OCI-M1 (cell line): ENCODE measurements around the gene GTF2H4.

Experiments
- DNase-seq: peaks from one replicate; lab custom pipeline; 2025; lab: John Stamatoyannopoulos, UW

GTF2H4 gene

DNA sequence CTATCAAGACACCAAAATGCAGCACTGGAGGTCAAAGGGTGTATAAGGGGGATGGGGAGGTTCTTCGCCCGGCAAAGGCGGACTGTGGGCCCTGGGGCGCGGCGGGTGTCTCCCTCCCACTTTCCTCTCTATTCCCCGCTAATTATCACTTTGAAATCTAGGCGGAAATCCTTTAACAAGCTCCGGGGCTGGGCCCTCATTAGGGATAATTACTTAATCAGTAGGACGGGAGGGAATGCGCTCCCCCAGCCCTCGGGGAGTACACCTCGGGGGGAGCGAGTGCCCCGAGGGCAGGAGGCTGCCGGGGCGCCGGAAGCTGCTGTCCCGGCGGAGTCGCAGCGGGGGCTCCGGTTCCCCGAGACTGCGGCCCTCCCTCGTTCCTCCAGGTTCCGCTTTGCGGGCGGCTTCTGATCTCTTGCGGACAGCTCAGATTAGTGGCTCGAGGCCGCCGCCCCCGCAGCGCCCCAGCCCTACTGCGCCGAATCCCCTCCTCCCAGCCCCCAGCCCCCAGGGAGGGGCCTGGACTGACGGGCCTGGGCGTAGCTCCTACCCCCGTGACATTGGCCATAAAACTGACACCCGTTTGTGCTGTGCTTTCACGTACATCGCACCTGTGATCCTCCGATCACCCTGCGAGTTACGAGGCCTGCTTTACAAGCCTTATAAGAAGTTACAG is 47.5 kb downstream of the GTF2H4 start:
- peak; percentile 83 for DNase-seq

DNA sequence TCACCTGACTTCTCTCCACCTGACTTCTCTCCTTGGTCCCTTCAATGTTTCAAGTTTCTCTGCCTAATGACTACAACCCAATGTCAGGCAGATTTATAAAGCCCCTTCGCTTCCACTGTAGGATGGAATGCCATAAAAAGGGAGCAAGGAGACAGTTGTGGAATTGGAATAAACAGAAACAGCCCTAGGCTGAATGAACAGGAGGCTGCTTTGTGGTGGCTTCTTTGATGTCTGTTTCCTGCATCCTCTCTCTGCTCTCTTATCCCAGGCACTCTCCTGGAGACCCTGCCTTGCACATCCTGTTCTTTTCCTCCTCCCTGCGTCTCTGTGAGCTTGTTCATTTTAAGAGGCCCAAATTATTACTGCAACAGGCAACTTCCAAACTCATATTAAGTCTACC is 49.7 kb downstream of the GTF2H4 start:
- no peak for DNase-seq

DNA sequence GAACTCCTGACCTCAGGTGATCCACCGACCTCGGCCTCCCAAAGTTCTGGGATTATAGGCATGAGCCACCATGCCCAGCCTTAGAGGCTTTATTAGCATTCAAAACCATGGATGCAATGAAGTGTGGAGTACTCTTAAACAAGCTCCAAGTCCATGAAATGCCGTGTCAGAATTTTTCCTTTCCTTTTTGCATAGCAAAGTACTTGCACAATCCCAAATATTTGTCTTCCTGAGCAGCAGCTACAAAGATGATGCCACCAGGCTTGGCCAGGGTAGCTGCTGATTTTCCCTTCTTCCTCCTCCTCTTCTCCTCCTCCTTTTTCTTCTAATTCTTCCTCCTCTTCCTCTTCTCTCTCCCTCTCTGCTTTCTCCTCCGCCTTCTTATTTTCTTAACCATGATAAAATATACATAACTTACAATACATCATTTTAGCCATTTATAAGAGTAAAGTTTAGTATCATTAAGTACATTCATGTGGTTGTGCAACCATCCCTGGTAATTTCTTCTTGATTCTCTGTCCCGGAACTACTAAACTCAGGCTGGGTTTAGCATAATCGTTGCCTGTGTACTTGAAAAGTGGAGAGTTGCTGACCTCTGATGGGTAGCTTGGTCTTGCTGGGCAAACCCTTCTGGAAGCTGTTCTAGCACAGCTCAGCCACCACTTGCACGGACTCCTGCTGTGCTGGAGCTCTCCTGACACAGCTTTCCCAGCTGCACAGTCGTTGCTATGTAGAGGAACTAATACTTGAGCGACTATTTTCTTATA is 53.1 kb downstream of the GTF2H4 start:
- no peak for DNase-seq

DNA sequence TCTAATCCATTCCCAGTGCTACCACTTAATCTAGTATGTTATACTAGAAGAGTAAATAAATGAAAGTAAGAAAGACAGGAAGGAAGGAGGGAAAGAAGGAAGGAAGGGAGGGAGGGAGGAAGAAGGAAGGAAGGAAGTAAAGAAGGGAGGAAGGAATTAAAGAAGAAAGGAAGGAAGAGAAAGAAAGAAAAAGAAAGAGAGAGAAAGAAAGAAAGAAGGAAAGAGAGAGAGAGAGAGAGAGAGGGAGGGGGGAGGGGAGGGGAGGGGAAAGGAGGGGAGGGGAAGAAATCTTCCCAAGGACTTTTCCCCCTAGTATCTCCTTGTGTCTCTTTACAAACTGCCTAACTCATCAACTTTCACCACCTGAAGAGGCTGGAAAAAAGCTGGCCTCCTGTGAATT is 54.7 kb downstream of the GTF2H4 start:
- DNase-seq, result no peak

DNA sequence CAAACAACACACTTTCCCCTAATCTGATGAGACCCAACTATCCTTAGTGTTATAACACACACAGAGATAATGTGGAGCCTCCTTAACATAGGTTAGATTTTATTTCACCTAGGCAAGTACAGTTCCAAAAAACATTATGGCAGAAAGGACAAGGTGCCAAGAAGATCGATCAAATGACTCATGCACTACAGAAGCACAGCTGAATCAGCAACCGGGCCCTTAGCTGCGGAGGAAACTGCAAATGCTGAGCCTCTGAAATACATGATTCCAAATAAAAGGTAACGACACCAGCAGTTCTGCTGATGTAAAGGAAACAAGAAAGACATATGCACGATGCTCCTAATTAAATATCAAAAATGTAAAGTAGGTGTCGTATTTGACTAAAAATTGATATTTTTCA is 55.6 kb downstream of the GTF2H4 start:
- DNase-seq, result no peak
